HPDE6-E6E7 (cell line): ENCODE measurements around the gene BABAM2.

Experiments
- DNase-seq: peaks from one replicate; pipeline ENCODE4 v3.0.0; 2011; ENCODE audit warnings: missing footprints; ENCODE audit errors: extremely low spot score

The BABAM2 gene

DNA sequence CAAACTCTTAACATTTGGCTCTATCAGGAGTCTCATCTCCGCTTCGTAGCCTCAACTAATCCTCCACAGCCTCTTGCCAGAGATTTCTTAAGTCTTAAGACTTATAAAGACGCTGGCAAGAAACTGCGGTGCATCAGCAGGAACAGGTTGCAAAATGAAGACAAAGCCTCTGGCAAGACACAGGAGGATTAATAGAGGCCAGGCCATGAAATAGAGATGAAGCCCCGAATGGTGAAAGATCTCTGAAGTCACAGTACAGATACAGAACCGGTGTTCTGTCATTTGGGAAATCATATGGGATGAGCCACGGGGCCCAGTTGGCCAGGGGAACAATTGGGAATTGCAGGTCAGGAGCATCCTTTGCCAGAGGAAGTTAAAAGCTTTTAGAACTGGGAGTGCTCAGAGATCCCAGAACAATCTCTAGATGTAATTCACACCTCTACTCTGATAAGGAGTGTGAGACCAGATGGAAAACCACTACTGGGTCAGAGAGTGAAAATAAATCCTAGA is 311.2 kb downstream of the BABAM2 start:
- DNase-seq: no peak

DNA sequence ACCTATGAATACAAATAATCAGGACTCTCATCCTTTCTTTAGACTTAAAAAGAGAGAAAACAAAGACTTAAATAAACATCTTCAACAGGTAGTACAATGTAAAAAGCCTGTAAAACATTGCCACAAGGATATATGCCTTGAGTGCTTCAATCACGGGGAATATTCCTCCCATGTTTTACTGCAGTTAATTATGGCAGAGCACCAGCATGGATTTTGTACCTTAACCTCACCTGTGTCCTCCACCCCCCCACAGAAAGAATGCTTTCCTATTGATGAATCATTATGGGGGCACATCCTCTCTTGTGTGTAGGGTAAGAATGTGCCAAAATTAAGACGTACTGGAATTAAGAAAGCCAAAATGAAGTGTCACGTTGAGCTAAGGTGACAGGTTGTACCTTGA is 312.2 kb downstream of the BABAM2 start:
- no peak for DNase-seq

DNA sequence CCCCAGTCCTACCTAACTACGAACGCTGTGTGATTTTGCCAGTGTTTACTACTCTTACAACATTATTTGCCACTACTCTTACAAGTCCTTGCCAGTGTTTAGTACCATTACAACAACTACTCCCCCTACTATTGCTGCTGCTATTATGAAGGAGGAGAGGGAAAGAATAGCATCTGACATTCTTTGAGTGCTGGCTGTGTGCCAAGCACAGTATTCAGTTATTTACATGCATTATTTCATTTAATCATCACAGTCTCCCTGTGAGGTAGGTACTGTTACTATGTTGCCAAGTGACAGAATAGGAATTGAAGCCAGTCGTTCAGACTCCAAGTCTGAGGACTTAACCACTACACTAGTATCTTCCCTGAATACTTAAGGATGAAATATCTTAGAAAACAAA is 316.2 kb downstream of the BABAM2 start:
- DNase-seq: no peak

DNA sequence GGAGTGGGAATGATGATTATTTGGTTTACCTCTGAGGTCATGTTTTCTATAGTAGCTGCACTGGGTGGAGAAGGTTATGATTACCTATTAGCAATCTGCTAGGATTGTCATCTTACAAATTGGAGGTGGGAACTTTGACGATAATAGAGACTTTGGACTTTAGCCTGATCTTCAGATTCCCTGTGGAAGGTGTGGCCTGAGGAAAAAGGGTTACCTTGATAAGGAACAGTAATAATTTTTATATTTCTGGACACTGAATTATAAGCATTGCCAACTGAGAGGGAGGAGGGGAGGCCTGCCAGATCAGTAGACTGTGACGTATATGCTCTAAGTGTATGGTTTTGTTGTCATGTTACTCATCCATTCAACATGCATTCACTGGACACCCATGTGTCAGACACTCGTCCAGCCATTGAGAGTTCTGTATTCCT is 318.7 kb downstream of the BABAM2 start:
- no peak for DNase-seq

DNA sequence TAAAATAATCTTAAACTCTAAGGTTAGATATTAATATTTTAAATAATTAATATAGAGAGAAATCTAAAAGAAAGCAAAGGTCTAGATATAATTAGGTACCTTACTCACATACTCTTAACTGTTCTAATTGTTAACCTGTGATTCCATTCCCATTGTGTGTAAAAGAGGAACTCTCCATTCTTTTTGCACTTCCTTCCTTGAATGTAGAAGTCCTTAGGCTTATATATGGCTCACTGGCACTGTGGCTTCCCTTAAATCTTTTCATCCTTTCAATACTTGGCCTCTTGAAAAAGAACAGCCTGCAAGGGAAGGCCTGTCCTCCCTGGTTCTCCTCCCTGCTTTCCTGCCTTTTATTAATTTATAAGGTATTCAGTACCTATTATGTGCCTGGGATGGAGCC is 319.3 kb downstream of the BABAM2 start:
- DNase-seq: no peak

DNA sequence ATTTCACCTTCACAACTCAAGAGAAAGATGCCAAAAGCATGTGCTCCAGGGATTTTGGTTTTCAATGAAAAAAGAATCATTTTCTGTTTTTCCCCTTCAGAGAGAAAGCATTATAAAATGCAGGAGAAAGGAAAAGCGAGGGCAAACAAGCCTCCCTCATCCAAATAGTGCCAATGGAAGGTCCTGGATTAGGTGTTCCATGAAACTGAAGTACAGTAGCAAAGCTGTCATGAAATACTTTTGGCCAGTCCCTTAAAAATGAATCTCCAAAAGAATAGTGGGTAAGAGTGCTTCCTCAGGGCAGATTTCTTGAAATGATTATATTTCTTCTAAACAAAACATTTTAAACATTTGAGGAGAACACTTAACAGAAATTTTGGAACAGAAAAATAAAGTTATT is 320.0 kb downstream of the BABAM2 start:
- no peak for DNase-seq

DNA sequence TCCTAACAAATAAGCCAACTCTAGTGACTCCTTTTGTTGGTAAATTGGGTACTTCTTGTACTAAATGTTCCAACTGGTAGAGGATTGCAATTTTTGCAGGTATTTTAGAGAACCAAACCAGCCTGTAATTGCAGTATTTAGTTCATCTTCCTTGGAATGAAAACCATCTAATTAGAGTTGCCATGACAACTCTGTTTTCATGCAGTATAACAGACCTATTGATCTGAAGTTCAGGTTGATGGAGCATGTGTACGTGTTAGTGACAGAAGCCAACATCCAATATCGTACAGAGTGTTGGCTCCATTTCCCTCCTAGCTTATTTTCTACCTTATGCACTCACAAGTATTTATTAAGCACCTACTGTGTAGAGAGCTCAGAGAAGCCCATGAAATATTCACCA is 325.8 kb downstream of the BABAM2 start:
- DNase-seq: no peak

DNA sequence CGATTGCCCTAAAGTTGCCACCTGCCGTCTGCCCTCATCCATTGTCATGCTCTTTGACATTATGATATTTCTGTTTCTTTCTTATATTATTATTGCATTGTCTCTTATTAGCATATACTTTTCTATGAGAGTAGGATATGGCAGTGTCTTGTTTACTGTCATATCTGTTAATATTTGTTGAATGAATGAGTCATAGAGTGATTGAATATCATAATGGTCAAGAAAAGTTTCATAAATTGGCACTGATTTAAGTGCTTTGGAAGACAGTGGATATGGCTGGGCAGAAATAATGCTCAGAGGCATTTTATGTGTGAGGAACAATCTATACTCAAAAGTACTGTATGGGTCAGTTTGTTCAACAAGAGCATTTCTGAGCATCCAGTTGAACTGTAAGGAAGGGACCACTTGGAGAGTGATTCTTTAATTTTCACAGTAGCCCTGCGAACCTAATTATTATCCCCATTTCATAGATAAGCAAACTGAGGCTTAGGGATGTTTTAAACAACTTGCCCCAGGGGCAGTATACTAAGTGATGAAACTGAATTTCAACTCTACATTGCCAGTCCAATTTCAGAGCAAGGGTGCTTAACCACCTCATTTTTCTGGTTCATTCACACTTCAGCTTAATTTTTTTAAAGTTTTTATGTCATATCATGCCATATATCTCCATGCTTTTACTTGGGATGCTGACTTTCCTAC is 326.7 kb downstream of the BABAM2 start:
- DNase-seq: no peak

DNA sequence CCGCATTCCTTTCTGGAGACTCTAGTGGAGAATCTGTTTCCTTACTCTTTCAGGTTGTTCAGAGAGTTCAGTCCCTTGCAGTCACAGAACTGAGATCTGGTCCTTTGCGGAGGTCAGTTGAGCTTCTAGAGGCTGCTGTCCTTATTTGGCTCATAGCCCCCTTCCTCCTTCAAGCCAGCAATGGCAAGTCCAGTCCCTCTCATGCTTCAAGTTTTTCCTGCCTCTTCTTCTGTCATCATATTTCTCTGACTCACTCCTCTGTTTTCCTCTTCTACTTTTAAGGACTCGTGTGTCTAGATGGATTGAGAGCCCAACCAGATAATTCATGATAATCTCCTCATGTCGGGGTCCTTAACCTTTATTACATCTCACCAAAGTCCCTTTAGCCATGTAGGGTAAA is 328.6 kb downstream of the BABAM2 start:
- DNase-seq: no peak

DNA sequence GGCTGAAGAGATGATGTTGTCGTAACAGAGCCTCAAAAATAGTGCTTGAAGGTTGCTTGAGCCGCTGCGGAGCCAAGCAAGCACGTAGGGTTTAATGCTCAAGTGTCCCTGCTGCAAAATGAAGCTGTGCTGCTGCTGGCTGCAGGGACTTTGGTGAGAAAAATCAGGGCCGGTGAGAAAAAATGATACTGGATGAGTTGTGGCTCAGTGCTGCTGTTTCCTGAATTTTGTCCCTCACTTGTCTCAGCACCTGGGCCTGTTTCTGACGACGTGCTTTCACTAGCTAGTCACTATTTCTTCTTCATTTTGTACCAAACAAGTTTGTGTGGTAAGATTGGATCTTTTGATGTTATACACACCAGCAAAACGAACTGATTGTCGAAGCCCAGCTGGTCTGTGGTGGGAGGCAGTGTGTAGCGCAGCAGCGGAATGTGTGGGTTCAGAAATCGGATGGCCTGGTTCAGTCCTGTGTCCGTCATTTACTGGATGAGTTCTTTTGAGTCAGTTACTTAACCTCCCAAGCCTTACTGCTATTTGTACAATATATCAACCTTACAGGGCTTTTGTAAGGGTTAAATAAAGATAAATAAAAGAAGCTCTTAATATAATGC is 329.3 kb downstream of the BABAM2 start:
- DNase-seq: no peak

DNA sequence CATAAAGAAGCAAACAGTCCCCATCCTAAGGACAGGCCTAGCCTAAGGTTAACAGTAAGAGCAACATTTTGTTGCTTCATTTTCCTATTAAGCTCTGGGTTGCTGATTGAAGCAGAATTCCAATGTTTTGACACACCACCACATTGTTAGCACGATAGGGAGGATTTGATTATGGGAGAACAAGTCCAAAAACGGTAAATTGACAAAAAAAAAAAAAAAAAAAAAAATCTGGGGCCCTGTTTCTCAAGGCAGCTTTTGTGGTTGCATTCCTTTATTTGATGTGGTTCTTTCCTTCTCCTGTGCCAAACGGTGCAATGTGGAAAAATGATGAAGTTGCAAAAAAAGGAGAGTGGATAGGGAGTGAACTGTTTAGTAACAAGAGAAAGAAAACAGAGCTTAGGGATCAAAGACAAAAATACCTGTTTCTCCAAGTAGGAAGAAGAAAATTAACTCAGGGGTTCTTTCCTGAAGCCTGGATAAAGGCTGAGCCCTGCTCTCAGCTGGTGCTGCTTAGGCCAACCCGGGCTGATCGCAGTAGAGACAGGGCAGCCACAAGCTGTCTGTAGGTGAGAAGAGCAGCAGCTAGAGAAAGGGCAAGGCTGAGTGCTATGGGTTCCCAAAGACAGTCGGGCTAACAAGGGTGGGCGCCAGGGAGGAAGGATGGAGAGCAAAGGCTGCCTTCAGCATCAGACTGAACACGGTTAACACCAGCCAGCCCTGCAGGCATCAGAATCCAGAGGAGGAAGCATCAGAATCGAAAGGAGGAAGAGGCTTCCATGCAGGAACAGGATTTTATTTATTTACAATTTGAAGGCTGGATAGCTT is 334.3 kb downstream of the BABAM2 start:
- DNase-seq: no peak

DNA sequence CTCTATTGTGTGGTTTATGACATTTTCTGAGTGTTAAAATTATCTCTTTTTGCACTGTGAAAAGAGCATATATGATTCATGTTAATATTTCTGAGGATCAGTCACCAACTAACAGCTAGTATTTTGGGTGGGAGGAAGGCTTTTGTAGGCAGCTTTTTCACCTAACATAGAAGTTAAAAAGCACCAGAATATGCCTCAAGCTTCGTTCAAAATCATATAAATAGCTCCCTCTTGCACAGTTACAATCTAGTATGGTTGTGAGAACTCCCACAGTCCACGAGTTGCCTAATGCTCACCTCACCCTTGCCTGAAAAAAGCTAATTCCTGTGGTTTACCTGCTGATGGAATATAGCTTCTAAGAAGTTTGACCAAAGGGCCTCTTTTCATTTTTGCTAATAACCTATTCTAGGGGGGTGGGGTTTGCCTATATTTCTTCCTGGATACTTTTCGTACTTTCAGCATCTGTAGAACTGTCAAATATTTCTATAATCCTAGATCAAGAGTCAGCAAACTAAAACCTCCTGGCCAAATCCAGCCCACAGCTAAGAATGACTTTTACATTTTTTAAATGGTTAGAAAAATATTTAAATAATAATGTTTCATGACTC is 335.0 kb downstream of the BABAM2 start:
- no peak for DNase-seq

DNA sequence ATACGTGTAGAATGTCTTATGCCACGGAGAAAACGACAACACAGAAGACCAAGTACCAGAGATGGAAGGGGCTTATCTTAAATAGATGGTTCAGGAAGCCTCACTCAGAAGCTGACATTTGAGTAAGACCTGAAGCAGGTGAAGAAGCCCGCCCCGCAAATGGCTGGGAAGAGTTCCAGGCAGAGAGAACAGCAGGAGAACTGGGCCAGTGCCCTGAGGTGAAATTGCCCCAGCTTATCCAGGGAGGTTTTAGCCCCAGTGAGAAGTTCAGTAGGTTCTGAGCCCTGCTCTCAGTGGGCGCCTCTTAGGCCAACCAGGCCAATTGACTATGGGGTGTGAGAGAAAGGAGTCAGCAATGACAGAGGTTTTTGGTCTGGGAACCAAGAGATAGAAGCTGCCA is 336.0 kb downstream of the BABAM2 start:
- DNase-seq: no peak

DNA sequence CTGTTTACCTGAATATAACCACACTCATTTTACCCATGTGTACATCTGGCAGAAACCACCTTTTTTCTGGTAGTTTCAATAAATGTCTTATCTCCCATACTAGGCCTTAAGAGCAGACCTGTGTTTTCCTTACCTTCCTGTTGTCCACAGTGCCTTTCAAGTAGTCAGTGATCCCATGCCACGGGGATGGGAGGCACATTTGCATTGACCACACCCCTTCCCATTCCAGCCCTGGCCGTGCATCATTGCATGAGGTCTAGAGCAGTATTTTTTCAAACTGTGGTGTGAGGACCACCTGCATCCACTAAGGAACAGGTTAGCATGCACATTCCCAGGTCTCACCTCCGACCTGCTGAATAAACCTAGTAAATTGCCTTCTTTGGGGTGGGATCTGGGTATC is 337.0 kb downstream of the BABAM2 start:
- no peak for DNase-seq

DNA sequence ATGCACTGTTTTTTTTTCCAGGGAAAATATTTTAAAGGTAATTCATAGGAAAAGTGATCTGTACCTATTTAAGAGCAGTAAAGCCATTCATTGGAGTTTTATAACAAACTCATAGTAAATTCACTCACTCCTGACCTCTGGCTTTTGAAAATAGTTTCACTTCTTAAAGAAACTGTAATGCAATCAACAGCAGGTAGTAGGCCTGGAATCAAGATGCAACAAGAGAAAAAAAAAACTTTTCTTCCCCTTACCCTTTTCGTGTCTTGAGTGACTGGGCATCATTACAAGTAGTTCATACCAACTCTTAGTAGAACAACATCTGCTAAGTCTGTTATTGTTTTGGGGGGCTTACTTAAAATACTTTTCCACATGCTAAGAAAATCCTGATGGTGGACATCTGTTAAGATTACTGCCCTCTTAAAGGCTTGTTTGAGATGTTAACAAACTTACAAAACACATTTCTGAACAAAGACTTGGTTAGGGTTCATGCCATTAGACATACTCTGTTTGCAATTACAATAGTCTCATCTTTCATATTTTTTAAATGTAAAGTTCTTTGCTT is 338.0 kb downstream of the BABAM2 start:
- no peak for DNase-seq

DNA sequence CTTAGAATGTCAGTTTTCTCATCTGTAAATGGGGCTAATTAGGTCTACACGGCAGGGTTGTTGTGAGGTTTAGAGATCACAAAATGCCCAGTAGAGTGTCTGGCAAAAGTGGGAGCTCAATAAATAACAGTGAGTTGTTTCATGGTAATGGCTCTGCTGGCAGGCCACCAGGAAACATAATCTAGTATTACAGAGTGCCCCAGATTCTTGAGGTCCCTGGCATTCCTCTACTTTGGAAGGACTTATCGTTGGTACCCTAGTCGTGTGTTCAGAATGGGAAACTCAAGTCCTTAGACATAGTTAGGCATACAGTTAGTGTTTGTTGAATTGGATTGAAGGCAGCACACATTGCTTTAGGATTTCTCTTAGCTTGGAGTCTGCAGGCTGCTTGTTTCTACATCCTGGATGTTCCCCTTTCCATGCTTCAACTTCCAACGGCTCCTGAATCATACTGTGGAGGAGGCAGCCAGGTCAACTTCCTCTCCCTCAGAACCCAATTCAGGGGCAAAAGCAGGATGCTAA is 340.6 kb downstream of the BABAM2 start:
- DNase-seq: no peak

DNA sequence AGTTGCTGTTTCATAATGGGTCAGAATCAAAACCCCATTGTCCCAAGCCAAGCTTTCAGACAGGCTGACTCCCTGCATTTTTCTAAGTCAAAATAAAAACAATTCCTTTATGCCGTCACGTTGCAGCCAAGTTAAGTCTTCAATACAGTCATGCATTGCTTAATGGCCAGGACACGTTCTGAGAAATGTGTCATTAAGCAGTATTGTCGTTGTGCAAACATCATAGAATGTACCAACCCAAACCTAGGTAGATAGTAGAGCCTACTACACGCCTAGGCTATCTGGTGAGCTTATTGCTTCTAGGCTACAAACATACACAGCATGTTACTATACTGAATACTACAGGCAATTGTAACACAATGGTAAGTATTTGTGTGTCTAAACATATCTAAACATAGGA is 341.8 kb downstream of the BABAM2 start:
- no peak for DNase-seq

DNA sequence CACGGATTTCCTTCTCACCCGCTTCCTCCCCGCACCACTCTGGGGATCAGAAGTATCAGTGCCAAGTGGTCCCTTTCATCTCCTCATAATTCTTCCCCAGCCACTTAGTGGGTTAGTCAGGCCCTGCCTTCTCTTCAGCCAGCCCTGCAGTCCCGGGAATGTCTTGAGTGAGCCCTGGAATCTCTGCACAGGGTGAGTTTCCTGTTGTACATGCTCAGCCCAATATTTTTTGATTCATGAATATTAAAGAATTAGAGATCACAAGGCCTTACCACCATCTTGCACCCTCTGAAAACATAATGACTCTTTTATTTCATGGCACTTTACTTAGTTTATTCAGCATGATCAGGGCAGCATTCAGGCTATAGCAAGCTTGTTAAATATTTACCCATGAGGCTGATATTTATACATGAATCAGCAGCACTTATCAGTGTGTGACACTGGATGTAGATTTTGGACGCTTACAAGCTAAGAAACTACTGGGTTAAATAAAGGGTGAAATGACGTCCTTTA is 342.7 kb downstream of the BABAM2 start:
- no peak for DNase-seq

DNA sequence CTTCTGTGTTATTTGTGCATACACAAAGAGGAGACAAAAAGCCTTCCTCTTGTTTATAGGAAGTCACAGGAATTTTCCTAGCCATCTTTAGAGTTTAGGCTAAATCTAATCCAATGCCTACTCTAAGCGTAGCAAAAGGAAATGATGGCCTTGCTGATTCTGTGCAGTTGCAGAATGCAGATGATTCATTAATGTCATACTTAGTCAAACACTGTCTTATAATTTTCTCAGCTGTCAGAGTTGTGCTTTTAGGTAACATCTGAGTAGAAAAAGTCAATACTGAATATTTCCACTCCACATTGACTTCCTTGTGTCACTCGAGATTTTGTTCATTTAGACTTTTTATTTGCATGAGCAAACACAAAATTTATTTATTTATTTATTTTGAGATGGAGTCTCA is 344.3 kb downstream of the BABAM2 start:
- no peak for DNase-seq

DNA sequence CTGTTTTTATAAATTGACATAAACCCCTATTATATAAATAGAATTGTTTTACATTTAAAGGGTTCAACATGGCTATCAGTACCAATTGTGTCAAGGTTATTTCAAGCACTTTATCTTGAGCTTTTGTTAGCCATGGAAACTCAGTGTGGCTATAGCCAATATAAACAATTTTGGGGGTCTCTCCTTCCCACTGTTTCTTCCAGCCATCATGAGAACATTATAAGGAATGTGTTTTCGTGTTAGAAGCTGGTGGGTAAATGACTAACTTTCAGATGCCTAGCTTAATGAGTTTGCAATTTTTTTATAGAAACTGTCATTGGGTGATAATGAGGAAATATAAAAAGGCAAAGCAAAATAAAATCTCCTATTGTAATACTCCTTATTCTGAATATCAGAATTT is 348.7 kb downstream of the BABAM2 start:
- DNase-seq: no peak

DNA sequence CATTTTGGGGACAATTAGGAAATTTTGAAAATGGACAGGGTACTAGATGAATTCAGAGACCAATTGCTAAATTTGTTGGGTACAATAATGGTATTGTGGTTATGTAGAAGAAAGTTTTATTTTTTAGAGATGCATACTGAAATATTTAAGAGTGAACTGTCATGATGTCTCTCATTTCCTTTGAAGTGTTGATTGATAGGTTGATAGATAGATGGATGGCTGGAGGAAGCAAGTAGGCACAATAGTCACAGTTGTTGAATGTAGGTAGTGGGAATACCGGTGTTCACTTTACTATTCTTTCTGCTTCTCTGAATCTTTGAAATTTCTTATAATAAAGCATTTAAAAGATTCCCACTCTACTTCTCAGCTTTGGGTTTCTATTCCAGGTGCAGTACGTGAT is 350.4 kb downstream of the BABAM2 start:
- DNase-seq: no peak

DNA sequence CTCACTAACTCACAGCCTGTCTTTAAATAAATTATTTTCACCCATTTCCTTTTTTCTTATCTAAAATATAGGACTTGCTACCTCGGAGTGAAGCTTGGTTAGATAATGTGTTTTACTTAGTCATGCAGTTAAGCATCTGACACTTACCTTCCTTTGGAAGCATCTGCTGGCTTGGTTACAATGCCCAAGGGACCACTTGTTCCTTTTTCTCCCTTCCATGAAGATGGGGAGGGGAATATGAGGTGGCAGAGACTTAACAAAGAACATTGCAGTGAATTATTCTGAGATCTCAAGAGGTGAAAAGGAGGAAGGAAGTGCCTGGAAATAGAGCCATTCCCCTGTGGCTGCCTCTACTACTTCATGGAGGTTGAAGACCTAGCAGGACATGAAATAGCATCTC is 356.8 kb downstream of the BABAM2 start:
- no peak for DNase-seq
